ENCODE measurements around the gene ZZZ3. TPM values are rescaled to one million over a fixed set of nuclear protein-coding genes. Genes with fewer than 3 reads are reported as not detected.

The ZZZ3 gene
- total RNA-seq, 2 donors from 2014 or later: 31.1 to 32.9 TPM

GRCh38 chr1:77639056-77639455 is 43.4 kb downstream of the ZZZ3 start:
- ATAC-seq: no peak
- intact Hi-C loops (cut with DNase I, micrococcal nuclease): no loop called here
- DNase-seq: no peak

- DNase-seq: no peak
- no peak for ATAC-seq
- intact Hi-C loops (cut with DNase I, micrococcal nuclease): no loop called here
These were observed 45.6 kb downstream of the ZZZ3 start for GRCh38 chr1:77636864-77637263.

Other genes starting within 250 kb of the ZZZ3 start
- 10 to 100 TPM; 56.8 to 63.5 TPM for gene USP33, start 77.2 kb upstream of the ZZZ3 start, total RNA-seq
- 10 to 100 TPM; 13.9 to 18.3 TPM for gene MIGA1, start 97.0 kb upstream of the ZZZ3 start, total RNA-seq
- gene NEXN, start 206.0 kb upstream of the ZZZ3 start, total RNA-seq: 1 to 10 TPM; 1.9 to 8.4 TPM

Measured in left colon (tissue), 2 donors.